Endothelial cell of umbilical vein (primary cell): ENCODE measurements around the gene AMZ1. TPM values are rescaled to one million over a fixed set of nuclear protein-coding genes. Genes with fewer than 3 reads are reported as not detected.

Source experiments
- BruUV-seq: library from RNA; stranded (reverse); fragments of 400-500 nt; replicated peaks from 2 replicates; lab custom pipeline; 2021; lab: Mats Ljungman, UMichigan
- CTCF ChIA-PET: fragments of 300-600, 350-600 bp; sonication (Branson Sonifier 250); formaldehyde crosslinking; loops from one replicate; lab custom pipeline; 2021; ENCODE audit warnings: antibody characterized with exemption, inconsistent platforms; lab: Charles Lee
- POLR2A ChIA-PET: fragments of 300-600, 350-600 bp; sonication (Branson Sonifier 250); formaldehyde crosslinking; loops from one replicate; lab custom pipeline; 2021; ENCODE audit warnings: antibody characterized with exemption, inconsistent platforms; lab: Charles Lee
- DNase-seq: peaks from one replicate; pipeline ENCODE4 v3.0.0-alpha.2; 2011; ENCODE audit warnings: low read depth, low spot score
- FAIRE-seq: peaks from 2 replicates; lab custom pipeline; 2011; peaks lifted over from hg19 to GRCh38; lab: Jason Lieb, UNC
- H2AFZ ChIP-seq: 2 replicates; pipeline ENCODE4 v1.6.0; 2012; ENCODE audit warnings: low read depth, low read length, control low read depth, inconsistent platforms
- H3K27ac ChIP-seq: 2 replicates; pipeline ENCODE4 v1.5.1; 2011; ENCODE audit warnings: low read depth, mild to moderate bottlenecking, control low read depth, low read length, moderate library complexity; ENCODE audit not compliant: insufficient read depth
- H3K27me3 ChIP-seq, 2 experiments: 2 replicates each; pipeline versions ENCODE4 v1.6.0 to v1.6.1; 2011; ENCODE audit warnings: low read length in 2 of 2, mixed read lengths in 1 of 2; ENCODE audit not compliant: control insufficient read depth in 2 of 2, insufficient read depth in 2 of 2
- H3K36me3 ChIP-seq, 2 experiments: 2 replicates in 1 of 2; 3 replicates in 1 of 2; pipeline ENCODE4 v1.5.1; 2011; ENCODE audit warnings: low read length in 2 of 2, mild to moderate bottlenecking in 1 of 2, moderate library complexity in 1 of 2; ENCODE audit not compliant: control insufficient read depth in 2 of 2, insufficient read depth in 2 of 2; ENCODE audit errors: extremely low read depth in 1 of 2
- H3K4me1 ChIP-seq: 3 replicates; pipeline ENCODE4 v1.5.1; 2011; ENCODE audit warnings: mild to moderate bottlenecking, low read length; ENCODE audit not compliant: control insufficient read depth, insufficient read depth; ENCODE audit errors: extremely low read depth
- H3K4me2 ChIP-seq: 2 replicates; pipeline ENCODE4 v1.6.1; 2011; ENCODE audit warnings: low read length, control low read depth, mixed read lengths; ENCODE audit not compliant: insufficient read depth
- H3K4me3 ChIP-seq, 3 experiments: fragments of 200-600 bp in 1 of 3; sonication (generic), shearing (Covaris generic) in 1 of 3; replicated peaks in 1 of 3; 2 replicates each; pipeline ENCODE4 v1.5.1; 2011 to 2016; ENCODE audit warnings: control low read depth in 3 of 3, low read length in 3 of 3, mild to moderate bottlenecking in 2 of 3, inconsistent platforms in 1 of 3, low read depth in 1 of 3, moderate library complexity in 1 of 3; ENCODE audit not compliant: insufficient read depth in 1 of 3
- H3K79me2 ChIP-seq: 2 replicates; pipeline ENCODE4 v1.6.0; 2012; ENCODE audit warnings: low read length, inconsistent platforms; ENCODE audit not compliant: control insufficient read depth, insufficient read depth
- H3K9ac ChIP-seq: replicated peaks from 2 replicates; pipeline ENCODE3; 2011; ENCODE audit warnings: low read length, control low read depth; ENCODE audit not compliant: insufficient read depth; ENCODE audit errors: extremely low read depth
- H3K9me1 ChIP-seq: replicated peaks from 3 replicates; pipeline ENCODE4 v1.6.0; 2011; ENCODE audit warnings: mild to moderate bottlenecking, low read length; ENCODE audit not compliant: control insufficient read depth, insufficient read depth; ENCODE audit errors: extremely low read depth
- H3K9me3 ChIP-seq: replicated peaks from 2 replicates; pipeline ENCODE4 v1.5.1; 2012; ENCODE audit warnings: low read length, inconsistent platforms; ENCODE audit not compliant: control insufficient read depth, insufficient read depth
- H4K20me1 ChIP-seq: replicated peaks from 2 replicates; pipeline ENCODE3; 2011; ENCODE audit warnings: mild to moderate bottlenecking, low read length; ENCODE audit not compliant: control insufficient read depth, insufficient read depth; ENCODE audit errors: extremely low read depth
- CTCF ChIP-seq, 2 donors: IDR thresholded peaks; 1 replicate in 1 of 2; 2 replicates in 1 of 2; pipeline ENCODE4 v1.5.1; 2011; ENCODE audit warnings: low read length in 2 of 2, mild to moderate bottlenecking in 2 of 2, moderate library complexity in 2 of 2, control low read depth in 1 of 2, inconsistent platforms in 1 of 2, low read depth in 1 of 2; ENCODE audit not compliant: insufficient read depth in 1 of 2; ENCODE audit errors: extremely low read depth in 1 of 2
- EZH2 ChIP-seq: IDR thresholded peaks from 2 replicates; pipeline ENCODE4 v1.6.1; 2012; ENCODE audit warnings: borderline replicate concordance, low read depth, mild to moderate bottlenecking, moderate library complexity, low read length, inconsistent platforms; ENCODE audit not compliant: severe bottlenecking
- FOS ChIP-seq: IDR thresholded peaks from 2 replicates; pipeline ENCODE4 v1.6.1; 2011; ENCODE audit warnings: mild to moderate bottlenecking, low read length, moderate library complexity, borderline replicate concordance; ENCODE audit not compliant: insufficient read depth
- JUN ChIP-seq: IDR thresholded peaks from 2 replicates; pipeline ENCODE4 v1.6.1; 2011; ENCODE audit warnings: borderline replicate concordance, low read depth; ENCODE audit not compliant: insufficient read length, insufficient read depth
- MAX ChIP-seq: IDR thresholded peaks from 2 replicates; pipeline ENCODE4 v1.6.1; 2011; ENCODE audit not compliant: insufficient read depth, insufficient read length
- MYC ChIP-seq: IDR thresholded peaks from one replicate; pipeline ENCODE4 v1.6.1; 2011; ENCODE audit warnings: mild to moderate bottlenecking, low read depth, low read length
- POLR2A ChIP-seq: IDR thresholded peaks from 2 replicates; pipeline ENCODE4 v1.6.1; 2012; ENCODE audit warnings: low read depth, mild to moderate bottlenecking, control low read depth, low read length
- POLR2AphosphoS5 ChIP-seq: IDR thresholded peaks from 2 replicates; pipeline ENCODE4 v1.6.1; 2012; ENCODE audit warnings: low read depth, mild to moderate bottlenecking, control low read depth, low read length, moderate library complexity; ENCODE audit not compliant: insufficient read depth
- dilution Hi-C: fragments of 300-500 bp; cut with MboI; formaldehyde crosslinking; loops from one replicate; pipeline ENCODE4 v1.15.0; 2019; ENCODE audit warnings: low sequenced_read_pairs; ENCODE audit not compliant: extremely low pct_ligation_motif_present
- intact Hi-C: fragments of 100-400 bp; cut with micrococcal nuclease; formaldehyde crosslinking; loops from one replicate; pipeline ENCODE4 v1.10.0; 2022
- polyA plus RNA-seq, 4 experiments: library from polyadenylated mRNA; depleted of rRNA in 3 of 4; stranded (reverse) in 3 of 4; unstranded in 1 of 4; fragments of >200 nt; gene quantifications; 2 replicates each; pipeline versions ENCODE4 v1.2.1 to v1.2.3, GENCODE V29; 2011 to 2012; ENCODE audit warnings: missing spikeins in 1 of 4
- total RNA-seq: library from RNA; stranded (reverse); gene quantifications from 2 replicates; pipeline ENCODE4 v1.2.3, GENCODE V29; 2021

Gene AMZ1
- total and polyA plus RNA-seq, 2 donors (not counting 3 experiments of a cell fraction or from before 2014, with no cell fraction given), result not detected

GRCh38 chr7:2737771-2738540 is 50.0 kb downstream of the AMZ1 start:
- dilution Hi-C loops, result no loop called here
- H3K79me2 ChIP-seq, result peaks cover 2% of the 10 kb centered on the region
- CTCF ChIA-PET, result interaction anchor here (0.6 to 1.3 kb wide), 3 partner anchors 20 to 1314 kb away, joined by 3 to 4 read pairs (median 3); no protein-coding TSS in a partner anchor

GRCh38 chr7:2738766-2739549 is 51.0 kb downstream of the AMZ1 start:
- Histone ChIP-seq H3K27ac (no peak overlapping the region), H3K79me2 (peaks cover 2% of the 10 kb centered on the region), H3K36me3 (no peaks in the 10 kb centered on the region), H4K20me1 (no peaks in the 10 kb centered on the region), H3K4me2 (no peak overlapping the region), H2AFZ (no peak overlapping the region), H3K4me1 (peaks cover 17% of the 10 kb centered on the region), H3K9me3 (no peaks in the 10 kb centered on the region), H3K9ac (no peak overlapping the region), H3K9me1 (no peaks in the 10 kb centered on the region), H3K27me3 (no peaks in the 10 kb centered on the region), H3K4me3 (no peak overlapping the region)
- CTCF ChIA-PET, result interaction anchor here (0.6 to 1.3 kb wide), 2 partner anchors 19 to 1313 kb away, joined by 3 to 4 read pairs; no protein-coding TSS in a partner anchor
- intact Hi-C loops (no loop called here), dilution Hi-C loops (no loop called here)
- DNase-seq, result no peak
- TF ChIP-seq POLR2AphosphoS5 (no peak), EZH2 (no peak), POLR2A (no peak), MAX (no peak), CTCF (IDR thresholded peaks at IDR 0.05; ENCODE audit: extremely low read depth in 1 of 2, insufficient read depth in 1 of 2, low read depth in 1 of 2, low read length in 2 of 2) (no peak), FOS (no peak), JUN (no peak), MYC (no peak)
- no TSS peak for BruUV-seq
- FAIRE-seq, result no peak
- POLR2A ChIA-PET, result no interaction called here

More at GRCh38 chr7:2737771-2738540, 50.0 kb downstream of the AMZ1 start:
- Histone ChIP-seq H3K9me3 (no peaks in the 10 kb centered on the region), H3K36me3 (no peaks in the 10 kb centered on the region), H3K27ac (no peak overlapping the region), H3K4me3 (no peak overlapping the region), H3K9me1 (no peaks in the 10 kb centered on the region), H3K27me3 (no peaks in the 10 kb centered on the region), H4K20me1 (no peaks in the 10 kb centered on the region), H3K9ac (no peak overlapping the region), H2AFZ (no peak overlapping the region), H3K4me2 (no peak overlapping the region), H3K4me1 (peaks cover 27% of the 10 kb centered on the region)
- intact Hi-C loops, result no loop called here
- DNase-seq (no peak), FAIRE-seq (no peak)
- TF ChIP-seq MYC (no peak), POLR2AphosphoS5 (no peak), POLR2A (no peak), FOS (no peak)
- POLR2A ChIA-PET, result no interaction called here
- BruUV-seq, result no TSS peak
